Right lung (tissue), 5 donors: ENCODE measurements around the gene MLLT10. TPM values are rescaled to one million over a fixed set of nuclear protein-coding genes. Genes with fewer than 3 reads are reported as not detected.
"Not testable (repeated sequence)": the region's sequence is repeated elsewhere in the genome, so short reads cannot be mapped to it uniquely, and the experiment has no call there.

Experiments
- DNase-seq, 2 donors: peaks; one replicate each; pipeline ENCODE4 v3.0.0-alpha.2; 2013
- polyA plus RNA-seq, 5 donors: library from polyadenylated mRNA; unstranded; fragments of 120-200 nt; gene quantifications; one replicate each; pipeline versions ENCODE4 v1.2.1 to v1.2.3, GENCODE V29; 2013; ENCODE audit warnings: inconsistent platforms in 1 of 5, low replicate concordance in 1 of 5; ENCODE audit not compliant: insufficient read length in 5 of 5, insufficient read depth in 1 of 5

The MLLT10 gene
- polyA plus RNA-seq, 5 donors: 38.4 to 55.6 (median 50.8) TPM

GRCh38 chr10:21579291-21579690 is 45.3 kb downstream of the MLLT10 start:
- no peak for DNase-seq

- DNase-seq: not testable (repeated sequence)
Measured at GRCh38 chr10:21581421-21581834, 47.4 kb downstream of the MLLT10 start.

GRCh38 chr10:21584834-21585530 is 51.0 kb downstream of the MLLT10 start:
- DNase-seq: no peak

- DNase-seq: no peak
Measured at GRCh38 chr10:21587391-21587790, 53.4 kb downstream of the MLLT10 start.

GRCh38 chr10:21588159-21588558 is 54.1 kb downstream of the MLLT10 start:
- not testable (repeated sequence) for DNase-seq

- no peak for DNase-seq
Measured at GRCh38 chr10:21593986-21594385, 60.0 kb downstream of the MLLT10 start.

GRCh38 chr10:21599582-21599981 is 65.5 kb downstream of the MLLT10 start:
- no peak for DNase-seq

GRCh38 chr10:21600804-21601433 is 66.9 kb downstream of the MLLT10 start:
- DNase-seq: no peak

GRCh38 chr10:21602313-21602712 is 68.3 kb downstream of the MLLT10 start:
- DNase-seq: no peak

GRCh38 chr10:21603721-21604120 is 69.7 kb downstream of the MLLT10 start:
- DNase-seq: no peak

- no peak for DNase-seq
Measured at GRCh38 chr10:21604651-21605050, 70.6 kb downstream of the MLLT10 start.

- DNase-seq: no peak
Measured at GRCh38 chr10:21607907-21608306, 73.9 kb downstream of the MLLT10 start.

- no peak for DNase-seq
Measured at GRCh38 chr10:21614000-21614399, 80.0 kb downstream of the MLLT10 start.

GRCh38 chr10:21617267-21617666 is 83.2 kb downstream of the MLLT10 start:
- DNase-seq: no peak

- DNase-seq: peak; percentile 43 to 53
Measured at GRCh38 chr10:21623291-21623690, 89.3 kb downstream of the MLLT10 start.

- DNase-seq: not testable (repeated sequence)
Measured at GRCh38 chr10:21624421-21624820, 90.4 kb downstream of the MLLT10 start.

GRCh38 chr10:21624951-21625350 is 90.9 kb downstream of the MLLT10 start:
- no peak for DNase-seq

GRCh38 chr10:21625623-21626229 is 91.7 kb downstream of the MLLT10 start:
- no peak for DNase-seq

GRCh38 chr10:21626457-21627161 is 92.6 kb downstream of the MLLT10 start:
- DNase-seq: no peak

- no peak for DNase-seq
Measured at GRCh38 chr10:21627331-21627730, 93.3 kb downstream of the MLLT10 start.

- DNase-seq: no peak
Measured at GRCh38 chr10:21628023-21628422, 94.0 kb downstream of the MLLT10 start.

GRCh38 chr10:21628645-21629044 is 94.6 kb downstream of the MLLT10 start:
- DNase-seq: not testable (repeated sequence)
